Natural killer cell (primary cell): ENCODE measurements around the gene PDE4B. TPM values are rescaled to one million over a fixed set of nuclear protein-coding genes. Genes with fewer than 3 reads are reported as not detected.

Experiments used
- ATAC-seq, 3 donors: fragments of 150-1000 bp in 2 of 3; fragments of 200-7000 bp in 1 of 3; cut with Tn5 transposase; 1 replicate in 1 of 3; 2 replicates in 2 of 3; pipeline ENCODE4 v1.10.0; 2021; ENCODE audit warnings: mild to moderate bottlenecking in 2 of 3, moderate library complexity in 2 of 3
- DNase-seq, 2 donors: peaks; one replicate each; pipeline versions ENCODE4 v3.0.0 to v3.0.0-alpha.2; 2013 to 2021; ENCODE audit warnings: mixed read lengths in 1 of 2
- H3K27ac ChIP-seq: one replicate; pipeline ENCODE4 v1.5.1; 2013; ENCODE audit warnings: mild to moderate bottlenecking, low read length
- H3K27me3 ChIP-seq: one replicate; pipeline ENCODE4 v1.6.1; 2013; ENCODE audit warnings: low read length; ENCODE audit not compliant: control insufficient read depth, insufficient read depth
- H3K36me3 ChIP-seq: one replicate; pipeline ENCODE4 v1.6.1; 2013; ENCODE audit warnings: low read length; ENCODE audit not compliant: control insufficient read depth, insufficient read depth
- H3K4me1 ChIP-seq: one replicate; pipeline ENCODE4 v1.6.1; 2013; ENCODE audit warnings: low read length; ENCODE audit not compliant: control insufficient read depth, insufficient read depth
- H3K4me3 ChIP-seq: one replicate; pipeline ENCODE4 v1.5.1; 2013; ENCODE audit warnings: low read length
- H3K9me3 ChIP-seq: one replicate; pipeline ENCODE4 v1.6.1; 2013; ENCODE audit warnings: low read length; ENCODE audit not compliant: control insufficient read depth, insufficient read depth
- H3K27ac Mint-ChIP-seq, 2 donors: one replicate each; pipeline ENCODE4 v1.8.0; 2022; ENCODE audit warnings: mild to moderate bottlenecking in 2 of 2, mixed read lengths in 2 of 2, moderate library complexity in 1 of 2
- H3K27me3 Mint-ChIP-seq, 2 donors: one replicate each; pipeline ENCODE4 v1.8.0; 2022; ENCODE audit warnings: low read depth in 2 of 2, mixed read lengths in 2 of 2
- H3K36me3 Mint-ChIP-seq: one replicate; pipeline ENCODE4 v1.8.0; 2022; ENCODE audit warnings: mixed read lengths
- H3K4me1 Mint-ChIP-seq, 2 donors: one replicate each; pipeline ENCODE4 v1.8.0; 2022; ENCODE audit warnings: mixed read lengths in 2 of 2
- H3K4me3 Mint-ChIP-seq: one replicate; pipeline ENCODE4 v1.8.0; 2022; ENCODE audit warnings: mild to moderate bottlenecking, moderate library complexity, mixed read lengths
- H3K9me3 Mint-ChIP-seq, 2 donors: one replicate each; pipeline ENCODE4 v1.8.0; 2022; ENCODE audit warnings: mixed read lengths in 2 of 2
- WGBS: methylation state at CpG from one replicate; pipeline ENCODE4 v1.1.7; 2013; ENCODE audit warnings: missing lambda C conversion rate; ENCODE audit not compliant: insufficient coverage; 5-methylcytosine and 5-hydroxymethylcytosine counted together
- intact Hi-C: fragments of 100-400 bp; cut with micrococcal nuclease; formaldehyde crosslinking; loops from one replicate; pipeline ENCODE4 v1.14.2; 2022
- total RNA-seq, 4 donors: library from RNA; stranded (reverse); fragments of 120-200 nt in 1 of 4; gene quantifications; one replicate each; pipeline versions ENCODE4 v1.2.3 to v1.2.4, GENCODE V29; 2013 to 2022
- TF ChIP-seq, protein P1 (sequence below): fragments of 200-600 bp; IDR thresholded peaks from one replicate; pipeline ENCODE4 v1.8.0; 2022; ENCODE audit warnings: antibody characterized with exemption

The PDE4B gene
- total RNA-seq, 3 donors from 2014 or later (not counting 1 experiment from before 2014, with no cell fraction given), result 18.0 to 42.4 (median 25.5) TPM

- intact Hi-C loops, result loop anchor here (5.0 kb wide), 1 partner anchor 34 kb away; no protein-coding TSS in a partner anchor
- no peak overlapping the region for H3K27ac Mint-ChIP-seq
- Histone ChIP-seq H3K27ac (no peak overlapping the region), H3K36me3 (no peaks in the 10 kb centered on the region), H3K4me3 (no peak overlapping the region), H3K4me1 (peaks cover 20% of the 10 kb centered on the region), H3K27me3 (no peaks in the 10 kb centered on the region), H3K9me3 (no peaks in the 10 kb centered on the region)
- H3K27me3 Mint-ChIP-seq, result no peaks in the 10 kb centered on the region
- H3K9me3 Mint-ChIP-seq, result no peaks in the 10 kb centered on the region
- no peaks in the 10 kb centered on the region for H3K36me3 Mint-ChIP-seq
- 93% methylated on average over 1 of the region's 2 CpGs for WGBS
- no peak for ATAC-seq
- H3K4me1 Mint-ChIP-seq, result peaks cover 24 to 29% of the 10 kb centered on the region in 2 donors
- no peak overlapping the region for H3K4me3 Mint-ChIP-seq
- TF ChIP-seq, protein P1, sequence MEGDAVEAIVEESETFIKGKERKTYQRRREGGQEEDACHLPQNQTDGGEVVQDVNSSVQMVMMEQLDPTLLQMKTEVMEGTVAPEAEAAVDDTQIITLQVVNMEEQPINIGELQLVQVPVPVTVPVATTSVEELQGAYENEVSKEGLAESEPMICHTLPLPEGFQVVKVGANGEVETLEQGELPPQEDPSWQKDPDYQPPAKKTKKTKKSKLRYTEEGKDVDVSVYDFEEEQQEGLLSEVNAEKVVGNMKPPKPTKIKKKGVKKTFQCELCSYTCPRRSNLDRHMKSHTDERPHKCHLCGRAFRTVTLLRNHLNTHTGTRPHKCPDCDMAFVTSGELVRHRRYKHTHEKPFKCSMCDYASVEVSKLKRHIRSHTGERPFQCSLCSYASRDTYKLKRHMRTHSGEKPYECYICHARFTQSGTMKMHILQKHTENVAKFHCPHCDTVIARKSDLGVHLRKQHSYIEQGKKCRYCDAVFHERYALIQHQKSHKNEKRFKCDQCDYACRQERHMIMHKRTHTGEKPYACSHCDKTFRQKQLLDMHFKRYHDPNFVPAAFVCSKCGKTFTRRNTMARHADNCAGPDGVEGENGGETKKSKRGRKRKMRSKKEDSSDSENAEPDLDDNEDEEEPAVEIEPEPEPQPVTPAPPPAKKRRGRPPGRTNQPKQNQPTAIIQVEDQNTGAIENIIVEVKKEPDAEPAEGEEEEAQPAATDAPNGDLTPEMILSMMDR, result no peak
- DNase-seq, result no peak
Measured at GRCh38 chr1:66303646-66304045, 511.0 kb downstream of the PDE4B start.

- no peak overlapping the region for H3K4me3 ChIP-seq
- peaks cover 24 to 29% of the 10 kb centered on the region in 2 donors for H3K4me1 Mint-ChIP-seq
- no peaks in the 10 kb centered on the region for H3K9me3 Mint-ChIP-seq
- H3K36me3 Mint-ChIP-seq, result no peaks in the 10 kb centered on the region
- H3K27me3 ChIP-seq, result no peaks in the 10 kb centered on the region
- H3K27ac ChIP-seq, result no peak overlapping the region
- H3K4me1 ChIP-seq, result peaks cover 20% of the 10 kb centered on the region
- no peaks in the 10 kb centered on the region for H3K36me3 ChIP-seq
- intact Hi-C loops, result loop anchor here (5.0 kb wide), 1 partner anchor 33 kb away; no protein-coding TSS in a partner anchor
- DNase-seq (no peak), ATAC-seq (no peak)
- TF ChIP-seq, protein P1, result no peak
- H3K27me3 Mint-ChIP-seq, result no peaks in the 10 kb centered on the region
- no peaks in the 10 kb centered on the region for H3K9me3 ChIP-seq
- H3K4me3 Mint-ChIP-seq, result no peak overlapping the region
- 89% methylated on average over 2 of the region's 2 CpGs for WGBS
- no peak overlapping the region for H3K27ac Mint-ChIP-seq
Measured at GRCh38 chr1:66304128-66304527, 511.4 kb downstream of the PDE4B start.

DNA sequence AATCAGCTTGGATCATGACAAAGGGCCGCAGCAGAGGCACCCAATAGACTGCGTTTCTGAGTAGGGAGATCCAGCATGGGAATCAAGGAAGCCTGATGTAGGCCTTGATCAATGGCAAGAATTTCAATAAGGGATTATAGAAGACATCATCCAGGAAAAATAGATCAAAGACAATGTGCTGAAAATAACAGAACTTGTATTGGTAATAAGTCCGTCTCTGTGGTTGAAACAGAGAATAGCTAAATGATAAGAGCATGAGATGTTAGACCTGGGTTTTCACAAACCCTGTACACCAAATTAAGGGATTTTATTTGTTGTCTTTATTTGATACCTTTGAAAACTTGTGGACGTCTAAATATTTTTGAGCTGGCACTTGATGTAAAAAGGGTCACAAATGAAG is 513.2 kb downstream of the PDE4B start:
- no peak for ATAC-seq
- TF ChIP-seq, protein P1, result no peak
- H3K4me3 ChIP-seq, result no peak overlapping the region
- Mint-ChIP-seq H3K4me1 (peaks cover 20 to 25% of the 10 kb centered on the region in 2 donors), H3K36me3 (no peaks in the 10 kb centered on the region), H3K27ac (no peak overlapping the region), H3K9me3 (no peaks in the 10 kb centered on the region), H3K4me3 (no peak overlapping the region), H3K27me3 (no peaks in the 10 kb centered on the region)
- WGBS, result 95% methylated on average over 4 of the region's 4 CpGs
- no peak for DNase-seq
- no peaks in the 10 kb centered on the region for H3K27me3 ChIP-seq
- H3K4me1 ChIP-seq, result peaks cover 14% of the 10 kb centered on the region
- no peak overlapping the region for H3K27ac ChIP-seq
- no peaks in the 10 kb centered on the region for H3K36me3 ChIP-seq
- H3K9me3 ChIP-seq, result no peaks in the 10 kb centered on the region
- intact Hi-C loops, result no loop called here

GRCh38 chr1:66309006-66309741 is 516.5 kb downstream of the PDE4B start:
- WGBS, result 100% methylated on average over 4 of the region's 5 CpGs
- no peaks in the 10 kb centered on the region for H3K4me1 ChIP-seq
- H3K27me3 ChIP-seq, result no peaks in the 10 kb centered on the region
- Mint-ChIP-seq H3K4me3 (no peak overlapping the region), H3K9me3 (no peaks in the 10 kb centered on the region), H3K36me3 (no peaks in the 10 kb centered on the region), H3K4me1 (no peaks in the 10 kb centered on the region), H3K27me3 (no peaks in the 10 kb centered on the region), H3K27ac (no peak overlapping the region)
- H3K9me3 ChIP-seq, result no peaks in the 10 kb centered on the region
- intact Hi-C loops, result no loop called here
- ATAC-seq (no peak), DNase-seq (no peak)
- no peaks in the 10 kb centered on the region for H3K36me3 ChIP-seq
- no peak overlapping the region for H3K27ac ChIP-seq
- TF ChIP-seq, protein P1, result no peak
- no peak overlapping the region for H3K4me3 ChIP-seq
